ENCODE results near the gene PCDHB8. TPM values are rescaled to one million over a fixed set of nuclear protein-coding genes. Genes with fewer than 3 reads are reported as not detected.
"Not testable (repeated sequence)": the region's sequence is repeated elsewhere in the genome, so short reads cannot be mapped to it uniquely, and the experiment has no call there.

The PCDHB8 gene
- total and polyA plus RNA-seq, 10 of the 15 experiments (the other 5 are each of a cell fraction or from before 2014, with no cell fraction given): not detected

GRCh38 chr5:141213656-141214339, 36.2 kb downstream of the PCDHB8 start, which contains the start of gene PCDHB13:
Gene PCDHB13 (plus strand): TSS chr5:141213919. CDS start chr5:141214124, 205 bp downstream.
- H3K36me3 ChIP-seq (ENCODE audit: control insufficient read depth in 2 of 2, insufficient read depth in 2 of 2, low read length in 1 of 2); H4K20me1 ChIP-seq (ENCODE audit: control insufficient read depth, insufficient read depth); POLR2A ChIA-PET; H3K9ac ChIP-seq (ENCODE audit: control insufficient read depth, insufficient read depth, low read length); H3K27me3 ChIP-seq (replicated peaks in 1 of 2; ENCODE audit: control insufficient read depth in 2 of 2, insufficient read depth in 2 of 2, low read length in 1 of 2); intact Hi-C loops (cut with micrococcal nuclease; ENCODE audit: unreplicated experiment); DNase-seq (ENCODE audit: low read depth, low spot score); H3K4me2 ChIP-seq (ENCODE audit: control insufficient read depth, insufficient read depth); H3K27ac ChIP-seq (ENCODE audit: control insufficient read depth, insufficient read depth); H2AFZ ChIP-seq (ENCODE audit: control insufficient read depth, low read depth, low read length); BruUV-seq (replicated peaks); FAIRE-seq; RAD21 ChIA-PET (ENCODE audit: unreplicated experiment); SMC1A ChIA-PET (ENCODE audit: uncharacterized antibody, unreplicated experiment); H3K4me3 ChIP-seq; H3K4me1 ChIP-seq (ENCODE audit: control insufficient read depth, insufficient read depth, low read length); H3K9me3 ChIP-seq (replicated peaks; ENCODE audit: control insufficient read depth, insufficient read depth, low read length); H3K79me2 ChIP-seq (ENCODE audit: control insufficient read depth, insufficient read depth, low read length); ATAC-seq: not testable (repeated sequence)
- WGBS (ENCODE audit: insufficient coverage, insufficient replicate concordance, low lambda C conversion rate, missing lambda C conversion rate): 23% methylated on average over 13 of the region's 18 CpGs
- CTCF ChIA-PET: interaction anchor here (0.8 to 1.5 kb wide), 2 partner anchors 12 to 106 kb away, joined by 3 read pairs; partner anchors contain the start of gene TAF7
- TF ChIP-seq CTCF (IDR thresholded peaks at IDR 0.05 in 2 of 3, conservative IDR thresholded peaks at IDR 0.05 in 1 of 3; ENCODE audit: control insufficient read depth in 2 of 3, extremely low read depth in 1 of 3, insufficient read depth in 1 of 3, low read depth in 3 of 3, low read length in 3 of 3) (peak in 1 of 3 experiments; percentile 14; a peak in 1 of 6 replicates), RAD21 (IDR thresholded peaks at IDR 0.05; ENCODE audit: insufficient read depth, low read depth, low read length) (peak; percentile 21; the same call in 1 of the 2 replicates)
- in situ Hi-C loops (cut with MboI): loop anchor here (5.0 to 25.0 kb wide), 2 partner anchors 36 to 349 kb away; partner anchors contain the start of gene PCDHB8

DNA sequence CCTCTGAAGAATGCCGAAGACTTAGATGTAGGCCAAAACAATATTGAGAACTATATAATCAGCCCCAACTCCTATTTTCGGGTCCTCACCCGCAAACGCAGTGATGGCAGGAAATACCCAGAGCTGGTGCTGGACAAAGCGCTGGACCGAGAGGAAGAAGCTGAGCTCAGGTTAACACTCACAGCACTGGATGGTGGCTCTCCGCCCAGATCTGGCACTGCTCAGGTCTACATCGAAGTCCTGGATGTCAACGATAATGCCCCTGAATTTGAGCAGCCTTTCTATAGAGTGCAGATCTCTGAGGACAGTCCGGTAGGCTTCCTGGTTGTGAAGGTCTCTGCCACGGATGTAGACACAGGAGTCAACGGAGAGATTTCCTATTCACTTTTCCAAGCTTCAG, 37.0 kb downstream of the PCDHB8 start:
- BruUV-seq (replicated peaks); RAD21 ChIA-PET (ENCODE audit: unreplicated experiment); POLR2A ChIA-PET; H3K4me3 ChIP-seq; H3K36me3 ChIP-seq (ENCODE audit: control insufficient read depth in 2 of 2, insufficient read depth in 2 of 2, low read length in 1 of 2); intact Hi-C loops (cut with micrococcal nuclease; ENCODE audit: unreplicated experiment); H3K79me2 ChIP-seq (ENCODE audit: control insufficient read depth, insufficient read depth, low read length); CTCF ChIA-PET; H3K9ac ChIP-seq (ENCODE audit: control insufficient read depth, insufficient read depth, low read length); SMC1A ChIA-PET (ENCODE audit: uncharacterized antibody, unreplicated experiment); H3K27ac ChIP-seq (ENCODE audit: control insufficient read depth, insufficient read depth); H3K4me2 ChIP-seq (ENCODE audit: control insufficient read depth, insufficient read depth); DNase-seq (ENCODE audit: low read depth, low spot score); H3K9me3 ChIP-seq (replicated peaks; ENCODE audit: control insufficient read depth, insufficient read depth, low read length); ATAC-seq; FAIRE-seq; H4K20me1 ChIP-seq (ENCODE audit: control insufficient read depth, insufficient read depth); H3K4me1 ChIP-seq (ENCODE audit: control insufficient read depth, insufficient read depth, low read length); H3K27me3 ChIP-seq (replicated peaks in 1 of 2; ENCODE audit: control insufficient read depth in 2 of 2, insufficient read depth in 2 of 2, low read length in 1 of 2); H2AFZ ChIP-seq (ENCODE audit: control insufficient read depth, low read depth, low read length): not testable (repeated sequence)
- in situ Hi-C loops (cut with MboI): loop anchor here (5.0 to 25.0 kb wide), 2 partner anchors 37 to 348 kb away; partner anchors contain the start of gene PCDHB8
- 64% methylated on average over 12 of the region's 12 CpGs for WGBS (ENCODE audit: insufficient coverage, insufficient replicate concordance, low lambda C conversion rate, missing lambda C conversion rate)

- H3K79me2 ChIP-seq (ENCODE audit: control insufficient read depth, insufficient read depth, low read length); H3K27ac ChIP-seq (ENCODE audit: control insufficient read depth, insufficient read depth); H3K27me3 ChIP-seq (replicated peaks in 1 of 2; ENCODE audit: control insufficient read depth in 2 of 2, insufficient read depth in 2 of 2, low read length in 1 of 2); RAD21 ChIA-PET (ENCODE audit: unreplicated experiment); POLR2A ChIA-PET; CTCF ChIA-PET; intact Hi-C loops (cut with micrococcal nuclease; ENCODE audit: unreplicated experiment); FAIRE-seq; H3K9me3 ChIP-seq (replicated peaks; ENCODE audit: control insufficient read depth, insufficient read depth, low read length); BruUV-seq (replicated peaks); H3K4me2 ChIP-seq (ENCODE audit: control insufficient read depth, insufficient read depth); H3K4me3 ChIP-seq; DNase-seq (ENCODE audit: low read depth, low spot score); ATAC-seq; SMC1A ChIA-PET (ENCODE audit: uncharacterized antibody, unreplicated experiment); H3K36me3 ChIP-seq (ENCODE audit: control insufficient read depth in 2 of 2, insufficient read depth in 2 of 2, low read length in 1 of 2); H3K9ac ChIP-seq (ENCODE audit: control insufficient read depth, insufficient read depth, low read length); H3K4me1 ChIP-seq (ENCODE audit: control insufficient read depth, insufficient read depth, low read length); H2AFZ ChIP-seq (ENCODE audit: control insufficient read depth, low read depth, low read length); H4K20me1 ChIP-seq (ENCODE audit: control insufficient read depth, insufficient read depth): not testable (repeated sequence)
- in situ Hi-C loops (cut with MboI): loop anchor here (25.0 kb wide), 1 partner anchor 347 kb away; no protein-coding TSS in a partner anchor
- 80% methylated on average over 16 of the region's 40 CpGs for WGBS (ENCODE audit: insufficient coverage, insufficient replicate concordance, low lambda C conversion rate, missing lambda C conversion rate)
Observed at GRCh38 chr5:141215504-141215903, 37.9 kb downstream of the PCDHB8 start.

All from GM12878 (cell line).